NCI-H1694 treated with DMSO at 0.1 percent for 48 hours (cell line): ENCODE results near the gene SLBP.

Source experiments
- DNase-seq: peaks from one replicate; lab custom pipeline; 2025; lab: John Stamatoyannopoulos, UW

The SLBP gene

GRCh38 chr4:1727117-1728031 lies 15.3 kb upstream of the SLBP start:
- no peak for DNase-seq

- peak; percentile 51 for DNase-seq
Observed at GRCh38 chr4:1726146-1726934, 14.2 kb upstream of the SLBP start.

- DNase-seq = no peak
Observed at GRCh38 chr4:1725521-1725920, 13.4 kb upstream of the SLBP start.

GRCh38 chr4:1723131-1723801 lies 11.1 kb upstream of the SLBP start:
- DNase-seq = no peak

GRCh38 chr4:1722551-1723118 lies 10.5 kb upstream of the SLBP start:
- no peak for DNase-seq

GRCh38 chr4:1721666-1722550 lies 9.8 kb upstream of the SLBP start:
- no peak for DNase-seq

GRCh38 chr4:1721003-1721665 lies 9.0 kb upstream of the SLBP start, which contains the start of the genes TACC3 and TMEM129:
Gene TACC3 (plus strand): TSS chr4:1721521. CDS start chr4:1723422, 1,901 bp downstream.
Gene TMEM129 (minus strand): TSS chr4:1721323. CDS start chr4:1720837, 486 bp downstream.
- DNase-seq = peak; percentile 88

GRCh38 chr4:1720163-1720983 lies 8.3 kb upstream of the SLBP start:
- DNase-seq = no peak

- DNase-seq = no peak
Observed at GRCh38 chr4:1718095-1718850, 6.2 kb upstream of the SLBP start.

GRCh38 chr4:1717129-1718094 lies 5.3 kb upstream of the SLBP start:
- no peak for DNase-seq

- DNase-seq = no peak
Observed at GRCh38 chr4:1716065-1716945, 4.2 kb upstream of the SLBP start.

- DNase-seq = no peak
Observed at GRCh38 chr4:1715002-1715758, 3.1 kb upstream of the SLBP start.

- DNase-seq = no peak
Observed at GRCh38 chr4:1714303-1715001, 2.3 kb upstream of the SLBP start.

GRCh38 chr4:1713003-1713851 lies 1.1 kb upstream of the SLBP start:
- DNase-seq = no peak
